ENCODE results near the gene CACNA2D1.
"Not testable (repeated sequence)": the region's sequence is repeated elsewhere in the genome, so short reads cannot be mapped to it uniquely, and the experiment has no call there.

The CACNA2D1 gene

DNA sequence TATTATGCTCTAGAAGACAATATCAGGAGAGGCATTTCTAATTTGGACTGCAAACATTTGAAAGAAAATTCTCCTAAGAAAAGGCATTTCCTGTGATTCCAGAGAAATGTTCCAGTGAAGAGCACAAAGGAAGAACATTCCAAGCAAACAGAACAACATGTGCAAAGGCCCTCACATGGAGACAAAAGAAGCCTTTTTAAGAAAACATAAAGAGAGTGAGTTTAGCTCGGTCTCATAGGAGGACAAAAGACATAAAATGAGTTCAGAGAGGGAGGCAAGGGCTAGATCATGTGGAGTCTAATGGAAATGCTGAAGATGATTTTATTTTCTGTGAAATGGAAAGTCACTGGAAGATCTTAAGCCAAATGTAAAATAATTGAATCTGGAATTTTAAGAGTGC is 404.0 kb downstream of the CACNA2D1 start:
- DNase-seq (ENCODE audit: low read depth in 2 of 2), result no peak

DNA sequence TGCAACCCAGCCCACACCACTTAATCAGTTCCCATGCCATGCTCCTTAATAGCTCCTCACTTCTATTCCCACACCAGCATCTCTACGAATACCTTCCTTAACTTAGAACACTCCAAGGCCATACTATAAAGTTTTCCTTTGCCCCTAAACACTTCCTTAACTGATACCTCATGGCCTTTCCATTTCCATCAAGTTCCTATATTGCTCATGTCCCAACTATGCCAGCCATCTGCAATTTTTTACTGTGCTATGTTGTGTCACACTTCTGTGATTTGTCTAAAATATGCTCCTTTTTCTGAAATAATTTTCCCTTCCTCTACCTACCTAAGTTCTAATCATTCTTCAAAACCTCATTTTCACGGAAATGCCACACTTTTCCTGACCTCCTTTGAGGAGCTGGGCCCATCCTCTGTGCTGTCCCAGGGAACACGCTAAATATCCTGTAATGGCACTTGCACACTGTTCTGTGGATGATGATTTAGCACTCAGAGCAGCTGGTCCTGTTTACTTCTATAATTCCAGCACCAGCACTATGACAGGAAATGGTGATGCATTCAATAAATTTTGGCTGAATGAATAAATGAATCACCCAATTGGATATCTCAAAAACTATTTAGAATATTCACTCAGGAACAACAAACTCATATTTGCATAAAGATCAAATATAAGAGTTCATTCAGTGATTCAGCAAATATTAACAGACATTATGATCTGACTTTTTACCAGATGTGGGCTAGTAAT is 407.3 kb downstream of the CACNA2D1 start:
- DNase-seq (ENCODE audit: low read depth in 2 of 2), result no peak

- no peak for DNase-seq (ENCODE audit: low read depth in 2 of 2)
These were observed 408.1 kb downstream of the CACNA2D1 start for GRCh38 chr7:82035456-82035855.

DNA sequence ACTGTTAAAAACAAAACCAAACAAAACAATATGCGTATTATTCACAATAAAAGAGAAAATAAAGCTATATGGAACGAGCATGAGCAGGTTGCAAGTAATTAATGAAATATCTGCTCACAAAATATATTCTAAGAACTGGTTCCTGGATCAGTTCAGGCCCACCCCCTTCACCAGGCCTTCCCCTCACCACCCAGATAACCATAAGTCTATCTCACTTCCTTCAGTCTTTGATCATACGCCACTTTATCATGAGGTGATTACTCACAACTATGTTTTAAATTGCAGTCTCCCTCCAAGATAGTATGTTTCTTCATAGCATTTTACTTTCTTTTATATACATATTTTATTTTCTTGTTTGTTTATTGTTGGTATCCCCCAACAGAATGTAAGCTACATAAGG is 410.7 kb downstream of the CACNA2D1 start:
- no peak for DNase-seq (ENCODE audit: low read depth in 2 of 2)

- no peak for DNase-seq (ENCODE audit: low read depth in 2 of 2)
These were observed 414.2 kb downstream of the CACNA2D1 start for GRCh38 chr7:82029236-82029913.

DNA sequence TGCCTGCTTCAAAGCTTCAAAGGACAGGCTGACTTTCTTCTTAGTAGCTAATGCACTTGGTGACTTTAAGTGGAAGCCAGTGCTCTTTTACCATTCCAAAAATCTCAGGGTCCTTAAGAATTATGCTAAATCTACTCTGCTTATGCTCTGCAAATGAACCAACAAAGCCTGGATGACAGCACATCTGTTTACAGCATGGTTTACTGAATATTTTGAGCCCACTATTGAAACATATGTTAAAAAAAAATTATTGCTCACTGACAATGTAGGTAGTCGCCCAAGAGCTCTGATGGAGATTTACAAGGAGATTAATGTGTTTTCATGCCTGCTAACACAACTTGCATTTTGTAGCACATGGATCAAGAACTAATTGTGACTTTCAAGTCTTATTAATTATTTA is 415.5 kb downstream of the CACNA2D1 start:
- no peak for DNase-seq (ENCODE audit: low read depth in 2 of 2)

- DNase-seq (ENCODE audit: low read depth in 2 of 2), result no peak
These were observed 421.9 kb downstream of the CACNA2D1 start for GRCh38 chr7:82021713-82022112.

DNA sequence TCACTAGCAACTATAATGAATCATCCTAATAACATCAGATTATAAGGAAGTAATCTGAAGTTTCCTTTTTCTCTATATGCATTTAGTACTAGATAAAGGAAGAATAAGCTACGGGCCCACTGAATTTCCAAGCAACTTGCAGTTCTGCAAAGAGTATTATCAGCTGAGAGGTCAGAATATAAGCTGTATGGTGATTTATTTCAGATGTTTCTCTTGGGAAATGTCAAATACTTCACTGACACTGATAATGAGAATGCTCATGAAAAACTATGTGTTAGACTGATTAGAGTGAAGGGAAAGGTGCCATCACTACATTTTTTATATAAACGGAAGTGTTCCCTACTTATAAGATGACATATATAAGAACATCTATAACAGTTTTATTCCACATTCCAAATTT is 422.5 kb downstream of the CACNA2D1 start:
- DNase-seq (ENCODE audit: low read depth in 2 of 2), result no peak

DNA sequence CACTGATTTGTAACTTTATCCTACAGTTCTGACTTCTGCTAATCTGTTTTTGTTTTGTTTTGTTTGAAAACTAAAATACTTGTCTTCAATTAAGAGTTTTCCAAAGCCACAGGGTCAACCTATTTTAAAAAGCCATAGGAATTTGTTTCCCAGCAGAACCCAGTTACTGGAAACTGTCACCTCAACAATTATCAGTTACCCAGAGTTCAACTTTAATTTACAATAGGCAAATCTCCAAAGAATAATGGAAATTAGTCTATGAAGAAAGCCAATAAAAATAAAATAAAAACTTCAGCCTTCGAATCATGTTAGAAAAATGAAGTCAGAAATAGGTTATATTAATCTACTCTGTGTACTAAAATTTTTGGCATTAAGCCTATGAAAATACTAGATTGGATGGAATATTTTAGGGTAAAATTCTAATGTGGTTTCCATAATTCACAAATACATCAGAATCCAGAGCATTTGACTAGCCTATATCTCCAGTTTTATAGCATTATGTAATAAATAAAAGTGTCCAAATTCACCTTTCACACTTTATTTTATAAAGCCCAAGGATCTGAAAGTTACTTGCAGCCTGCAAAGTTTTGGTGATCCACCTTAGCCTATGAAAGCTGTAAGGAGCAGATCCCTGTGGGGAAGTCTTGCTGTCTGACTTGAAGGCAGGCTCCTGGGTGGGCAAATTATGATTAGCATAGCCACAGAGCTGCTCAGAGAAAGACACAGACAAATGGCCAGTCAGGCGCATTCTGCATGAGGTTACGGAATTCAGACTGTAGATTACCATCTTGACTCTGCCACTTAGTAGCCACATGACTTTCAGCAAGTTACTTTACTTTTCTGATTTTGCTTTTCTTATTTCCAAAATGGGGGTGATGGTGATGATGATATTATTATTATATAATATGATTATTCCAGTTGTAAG is 423.8 kb downstream of the CACNA2D1 start:
- no peak for DNase-seq (ENCODE audit: low read depth in 2 of 2)

GRCh38 chr7:82018226-82018625 is 425.4 kb downstream of the CACNA2D1 start:
- DNase-seq (ENCODE audit: low read depth in 2 of 2), result no peak

- no peak for DNase-seq (ENCODE audit: low read depth in 2 of 2)
These were observed 426.1 kb downstream of the CACNA2D1 start for GRCh38 chr7:82017334-82017943.

DNA sequence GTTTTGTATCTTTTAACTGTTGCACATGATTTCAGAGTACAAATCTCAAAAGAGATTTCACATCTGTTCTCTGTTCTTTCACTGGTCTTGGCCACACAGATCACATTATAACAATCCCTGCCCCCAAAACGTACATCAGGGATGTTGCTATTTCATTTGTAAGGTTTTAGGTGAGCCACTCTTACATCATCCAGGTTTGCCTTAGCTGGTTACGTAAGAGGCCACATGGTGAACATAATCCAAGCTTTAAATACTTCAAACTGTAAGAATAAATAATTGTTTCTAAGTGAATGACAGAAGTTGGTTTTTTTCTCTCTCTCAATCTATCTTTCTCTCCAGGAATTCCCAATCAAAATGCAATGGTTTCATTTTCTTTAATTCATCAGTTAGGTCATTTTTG is 427.8 kb downstream of the CACNA2D1 start:
- no peak for DNase-seq (ENCODE audit: low read depth in 2 of 2)

- DNase-seq (ENCODE audit: low read depth in 2 of 2), result not testable (repeated sequence)
These were observed 429.0 kb downstream of the CACNA2D1 start for GRCh38 chr7:82014574-82014973.

DNA sequence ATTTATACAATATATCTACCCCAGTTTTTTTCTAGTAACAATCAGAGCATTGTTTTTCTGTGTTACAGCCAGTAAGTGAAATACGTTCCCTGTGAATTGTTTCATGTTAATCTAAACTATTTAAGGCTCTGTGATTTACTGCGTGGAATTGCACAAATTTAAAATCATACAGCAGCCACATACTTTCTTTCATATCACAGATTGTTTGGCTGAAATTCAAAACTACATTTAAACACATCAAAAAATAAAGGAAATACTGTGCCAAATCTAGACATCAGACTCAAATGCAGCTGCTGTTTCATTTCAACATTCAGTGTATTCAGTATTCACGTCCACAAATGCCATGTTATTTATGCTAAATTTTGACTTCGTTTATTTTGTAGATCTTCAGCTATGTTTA is 431.1 kb downstream of the CACNA2D1 start:
- DNase-seq (ENCODE audit: low read depth in 2 of 2), result no peak

- DNase-seq (ENCODE audit: low read depth in 2 of 2), result no peak
These were observed 433.2 kb downstream of the CACNA2D1 start for GRCh38 chr7:82010416-82010815.

DNA sequence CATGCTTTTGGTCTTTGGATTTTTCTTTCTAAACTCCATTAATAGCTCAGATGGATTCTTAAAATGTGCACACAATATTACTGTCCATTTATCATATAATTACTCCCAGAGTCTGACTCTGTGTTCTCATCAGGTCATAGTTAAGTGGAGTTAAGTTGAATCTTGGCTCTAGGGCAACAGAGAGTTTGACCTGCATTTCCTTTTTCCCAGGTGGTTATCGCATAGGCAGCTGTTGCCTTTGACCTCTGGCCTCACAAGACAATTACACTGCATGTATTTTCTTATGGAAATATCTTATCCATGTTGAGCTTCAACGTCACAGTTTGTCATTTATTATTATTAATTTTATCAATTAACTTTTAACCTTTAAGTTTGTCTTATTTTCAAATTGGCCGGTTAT is 436.3 kb downstream of the CACNA2D1 start:
- DNase-seq (ENCODE audit: low read depth in 2 of 2), result no peak

DNA sequence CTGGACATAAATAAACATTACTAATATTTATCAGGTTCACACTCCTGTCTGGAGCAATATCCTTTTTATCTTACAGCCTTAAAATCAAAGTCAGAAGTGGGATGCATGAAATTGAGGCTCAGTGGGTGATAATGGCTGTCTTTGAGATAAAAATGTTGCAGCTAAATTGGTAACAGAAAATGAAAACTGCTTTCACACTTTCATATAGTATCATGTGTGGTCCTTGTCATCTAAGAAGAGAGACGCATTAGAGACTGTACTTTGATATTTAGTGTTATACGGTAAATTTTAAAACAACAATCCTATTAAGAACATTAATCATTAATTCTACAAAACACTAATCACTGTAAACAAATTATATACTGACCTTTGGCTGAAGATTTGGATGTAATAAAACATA is 438.5 kb downstream of the CACNA2D1 start:
- DNase-seq (ENCODE audit: low read depth in 2 of 2), result no peak

DNA sequence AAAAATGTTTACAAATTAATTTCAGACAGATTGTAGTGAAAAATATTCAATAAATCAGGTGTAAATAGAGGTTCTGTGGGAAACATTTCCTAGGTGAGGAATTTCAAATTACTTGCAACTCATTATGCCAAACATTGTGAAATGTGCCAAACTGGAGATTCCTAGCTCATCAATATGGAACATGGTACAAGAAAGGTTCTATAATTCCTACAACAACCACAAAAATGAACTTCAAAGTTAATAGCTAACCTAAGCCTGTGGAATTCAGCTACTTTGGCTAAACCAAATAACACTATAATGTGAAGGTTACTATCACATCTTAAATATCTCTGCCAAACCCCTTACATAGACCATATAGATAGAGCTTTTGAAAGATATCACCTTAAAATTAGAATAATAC is 450.4 kb downstream of the CACNA2D1 start:
- DNase-seq (ENCODE audit: low read depth in 2 of 2), result no peak

DNA sequence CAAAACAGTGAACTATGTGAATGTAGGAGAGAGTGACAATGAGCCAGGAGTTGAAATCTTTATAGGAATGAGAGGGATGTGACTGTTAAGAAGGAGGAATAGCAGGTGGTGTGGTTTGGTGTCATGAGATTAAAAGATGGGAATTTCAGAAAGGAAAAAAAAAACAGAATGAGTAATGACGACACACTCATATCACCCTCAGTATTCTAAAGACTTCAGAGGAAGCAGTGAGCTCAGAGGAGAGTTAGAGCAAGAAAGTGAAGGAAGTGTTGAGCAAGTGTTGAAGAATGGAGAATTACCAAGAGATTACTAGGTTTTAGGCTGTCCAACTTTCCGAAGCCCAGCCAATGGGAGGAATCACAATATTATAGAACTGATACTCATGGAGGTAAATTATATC is 453.2 kb downstream of the CACNA2D1 start:
- DNase-seq (ENCODE audit: low read depth in 2 of 2), result no peak

DNA sequence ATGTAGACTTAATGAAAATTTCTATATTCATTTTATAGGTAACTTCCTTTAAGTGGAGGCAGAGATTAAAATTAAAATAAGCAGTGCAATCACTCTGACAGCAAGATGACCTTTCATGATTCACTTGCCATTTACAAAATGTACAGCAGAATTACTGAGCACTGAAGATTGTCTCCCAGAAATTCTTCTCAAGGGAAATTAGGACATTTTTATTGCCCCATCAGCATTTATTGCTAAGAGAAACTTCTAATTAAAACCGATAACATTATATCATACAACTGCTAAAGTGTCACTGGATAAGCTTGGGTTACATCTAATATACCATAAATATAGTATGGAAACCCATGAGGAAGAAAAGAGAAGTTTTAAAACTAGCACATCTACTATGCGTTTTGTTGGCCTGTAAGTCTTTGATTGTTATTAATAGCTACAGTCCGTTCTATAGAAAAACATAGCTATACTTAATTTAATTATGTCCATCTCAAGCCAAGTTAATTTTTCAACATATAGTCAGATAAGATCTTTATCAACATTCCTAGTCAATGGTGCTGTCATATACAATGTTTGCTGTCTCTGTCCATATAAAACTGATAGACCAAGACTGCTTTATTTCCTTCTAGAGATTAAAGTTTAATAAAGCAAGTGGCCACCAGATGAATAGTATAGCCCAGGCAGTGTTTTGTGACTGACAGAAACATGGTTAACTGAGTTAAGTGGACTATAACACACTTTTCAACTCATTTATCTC is 456.7 kb downstream of the CACNA2D1 start:
- DNase-seq (ENCODE audit: low read depth in 2 of 2), result no peak

- no peak for DNase-seq (ENCODE audit: low read depth in 2 of 2)
These were observed 460.2 kb downstream of the CACNA2D1 start for GRCh38 chr7:81983406-81983805.

Measured in stimulated activated CD4-positive, alpha-beta T cell treated with anti-CD3 and anti-CD28 coated beads, Interleukin-15, amount 100 ng/mL, for 48 hours (primary cell).